Adrenal gland (tissue), 12 donors: Measurements from ENCODE around the gene LY86. TPM values are rescaled to one million over a fixed set of nuclear protein-coding genes. Genes with fewer than 3 reads are reported as not detected.
A peak's percentile ranks its signal among the peaks of the same experiment; 100 is the strongest.

Source experiments
- DNase-seq, 7 donors: peaks; one replicate each; pipeline ENCODE4 v3.0.0-alpha.2; 2019 to 2020
- H3K27ac ChIP-seq, 5 donors: fragments of 200-600 bp; sonication (generic) in 4 of 5; 1 replicate in 3 of 5; 2 replicates in 2 of 5; pipeline versions ENCODE4 v1.5.1 to v1.8.0; 2016 to 2020; ENCODE audit warnings: mild to moderate bottlenecking in 1 of 5
- H3K27me3 ChIP-seq: fragments of 200-600 bp; 2 replicates; pipeline ENCODE4 v1.8.0; 2021
- H3K36me3 ChIP-seq, 2 donors: fragments of 200-600 bp; replicated peaks in 1 of 2; 1 replicate in 1 of 2; 2 replicates in 1 of 2; pipeline versions ENCODE4 v1.5.1 to v1.8.0; 2018 to 2022
- H3K4me1 ChIP-seq, 2 donors: fragments of 200-600 bp; replicated peaks in 1 of 2; 1 replicate in 1 of 2; 2 replicates in 1 of 2; pipeline versions ENCODE4 v1.5.1 to v1.8.0; 2018 to 2021
- H3K4me3 ChIP-seq, 4 donors: fragments of 200-600 bp; sonication (generic) in 3 of 4; one replicate each; pipeline ENCODE4 v1.5.1; 2016 to 2018
- H3K9me3 ChIP-seq, 3 donors: fragments of 200-600 bp; sonication (generic) in 1 of 3; replicated peaks in 1 of 3; 1 replicate in 2 of 3; 2 replicates in 1 of 3; pipeline versions ENCODE4 v1.5.1 to v1.8.0; 2016 to 2021
- POLR2A ChIP-seq, 2 donors: fragments of 450-650 bp; IDR thresholded peaks; one replicate each; pipeline ENCODE4 v1.6.1; 2017; ENCODE audit warnings: antibody characterized with exemption in 2 of 2, mild to moderate bottlenecking in 2 of 2, moderate library complexity in 1 of 2
- WGBS, 4 donors: extraction: QIAGEN DNeasy Blood & Tissue Kit in 2 of 4; methylation state at CpG; one replicate each; pipeline versions ENCODE4 v1.1.5 to v1.1.7; 2013 to 2017; 5-methylcytosine and 5-hydroxymethylcytosine counted together
- intact Hi-C, 2 donors: fragments of 100-400 bp; cut with DNase I; formaldehyde crosslinking; loops; one replicate each; pipeline versions ENCODE4 v1.14.1 to v1.15.0; 2022 to 2023
- polyA plus RNA-seq, 3 donors: library from polyadenylated mRNA; stranded (reverse); fragments of 200-250 nt in 2 of 3; fragments of 350-450 nt in 1 of 3; fragmentation: Illumina TruSeq in 1 of 3; extraction: RNeasy Lipid Tissue Mini Kit (QIAGEN cat#74804) in 1 of 3; gene quantifications; one replicate each; pipeline ENCODE4 v1.2.3, GENCODE V29; 2013 to 2014
- total RNA-seq, 9 donors: library from RNA; depleted of rRNA in 4 of 9; stranded (reverse); fragments of >200 nt in 4 of 9; fragments of 120-200 nt in 1 of 9; fragmentation: NEBNext Ultra II Directional in 1 of 9; extraction: Animal tissue kit (Norgen Biotek cat#: 25700) in 1 of 9; gene quantifications; one replicate each; pipeline versions ENCODE4 v1.1.0 to v1.2.4, GENCODE V29; 2013 to 2023
- TF ChIP-seq, protein P1 (sequence below), 6 experiments: fragments of 450-650 bp in 4 of 6; fragments of 200-600 bp in 2 of 6; sonication (generic) in 1 of 6; IDR thresholded peaks; 1 replicate in 5 of 6; 2 replicates in 1 of 6; pipeline versions ENCODE4 v1.5.1 to v1.8.0; 2016 to 2021; ENCODE audit warnings: antibody characterized with exemption in 6 of 6, mild to moderate bottlenecking in 2 of 6, moderate library complexity in 1 of 6
- donor health status: healthy with polysubstance abuse.
- donor health status: Bipolar disorder and iron deficiency.
- donor health status: DM: yes; HTN: yes; CAD: no.
- donor health status: DM: no; HTN: no; CAD: no.
- donor health status: DM: no; HTN: no; CAD: no.
- donor health status: DM: yes; HTN: yes; CAD: no.

LY86 gene
- total and polyA plus RNA-seq, 12 donors = 0.60 to 25.7 (median 7.1) TPM

DNA sequence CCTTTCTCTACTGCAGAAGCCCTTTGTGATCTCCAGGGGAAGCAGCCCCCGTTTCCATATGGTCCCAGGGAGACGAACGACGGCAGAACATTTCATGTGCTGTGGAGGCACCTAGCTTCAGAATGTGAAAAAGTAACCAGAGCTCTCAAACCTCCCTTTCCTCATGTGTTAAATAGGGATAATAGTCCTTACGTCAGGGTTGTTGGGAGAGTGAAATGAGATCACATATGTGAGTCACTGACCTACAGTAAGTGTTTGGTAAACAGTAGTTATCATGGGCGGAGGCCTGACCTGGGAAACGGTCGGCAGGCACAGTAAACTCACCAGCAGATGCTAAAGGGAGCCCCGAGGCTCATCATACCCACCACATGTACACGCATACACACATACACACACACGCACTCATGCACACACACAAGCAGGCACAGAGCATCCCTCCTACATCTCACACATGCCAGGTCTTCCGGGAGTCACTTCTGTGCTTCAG is 89.7 kb downstream of the LY86 start:
- DNase-seq = peak in 1 of 7 donors; percentile 46
- Histone ChIP-seq H3K27ac (no peak overlapping the region), H3K27me3 (no peaks in the 10 kb centered on the region), H3K4me1 (peaks cover 0 to 18% of the 10 kb centered on the region in 2 donors), H3K36me3 (no peaks in the 10 kb centered on the region), H3K4me3 (no peak overlapping the region), H3K9me3 (no peaks in the 10 kb centered on the region)
- TF ChIP-seq, protein P1, sequence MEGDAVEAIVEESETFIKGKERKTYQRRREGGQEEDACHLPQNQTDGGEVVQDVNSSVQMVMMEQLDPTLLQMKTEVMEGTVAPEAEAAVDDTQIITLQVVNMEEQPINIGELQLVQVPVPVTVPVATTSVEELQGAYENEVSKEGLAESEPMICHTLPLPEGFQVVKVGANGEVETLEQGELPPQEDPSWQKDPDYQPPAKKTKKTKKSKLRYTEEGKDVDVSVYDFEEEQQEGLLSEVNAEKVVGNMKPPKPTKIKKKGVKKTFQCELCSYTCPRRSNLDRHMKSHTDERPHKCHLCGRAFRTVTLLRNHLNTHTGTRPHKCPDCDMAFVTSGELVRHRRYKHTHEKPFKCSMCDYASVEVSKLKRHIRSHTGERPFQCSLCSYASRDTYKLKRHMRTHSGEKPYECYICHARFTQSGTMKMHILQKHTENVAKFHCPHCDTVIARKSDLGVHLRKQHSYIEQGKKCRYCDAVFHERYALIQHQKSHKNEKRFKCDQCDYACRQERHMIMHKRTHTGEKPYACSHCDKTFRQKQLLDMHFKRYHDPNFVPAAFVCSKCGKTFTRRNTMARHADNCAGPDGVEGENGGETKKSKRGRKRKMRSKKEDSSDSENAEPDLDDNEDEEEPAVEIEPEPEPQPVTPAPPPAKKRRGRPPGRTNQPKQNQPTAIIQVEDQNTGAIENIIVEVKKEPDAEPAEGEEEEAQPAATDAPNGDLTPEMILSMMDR (IDR thresholded peaks at IDR 0.05) = no peak
- TF ChIP-seq POLR2A (IDR thresholded peaks at IDR 0.05) = no peak
- WGBS, 4 donors = 78 to 86% (median 82%) methylated on average over 12 of the region's 12 CpGs
- intact Hi-C loops = no loop called here

DNA sequence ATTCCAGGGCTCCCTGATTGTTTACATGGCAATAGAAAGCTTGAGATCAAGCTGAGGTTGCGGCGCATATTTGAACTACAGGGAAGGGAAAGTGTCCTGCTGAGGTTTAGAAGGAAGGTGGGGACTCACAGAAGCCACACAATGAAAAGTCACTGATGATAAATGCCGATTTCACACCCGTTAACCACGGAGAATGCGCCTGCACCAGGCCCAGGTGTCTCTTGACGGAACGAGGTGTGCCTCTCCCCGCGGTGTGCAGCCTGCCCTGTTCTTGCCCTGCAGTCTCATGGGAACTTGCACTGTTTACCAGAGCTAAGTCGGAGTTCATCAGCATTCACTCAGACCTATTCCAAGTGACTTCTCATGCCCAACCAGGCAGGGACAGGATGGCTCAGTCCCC is 90.3 kb downstream of the LY86 start:
- H3K9me3 ChIP-seq = no peaks in the 10 kb centered on the region
- no peak overlapping the region for H3K4me3 ChIP-seq
- no peaks in the 10 kb centered on the region for H3K27me3 ChIP-seq
- intact Hi-C loops = no loop called here
- H3K4me1 ChIP-seq = peaks cover 0 to 18% of the 10 kb centered on the region in 2 donors
- no peak for DNase-seq
- no peaks in the 10 kb centered on the region for H3K36me3 ChIP-seq
- H3K27ac ChIP-seq = no peak overlapping the region
- TF ChIP-seq POLR2A (IDR thresholded peaks at IDR 0.05) = no peak
- TF ChIP-seq, protein P1 (IDR thresholded peaks at IDR 0.05) = no peak
- WGBS, 4 donors = 84 to 95% (median 86%) methylated on average over 4 to 11 of the region's 11 CpGs

DNA sequence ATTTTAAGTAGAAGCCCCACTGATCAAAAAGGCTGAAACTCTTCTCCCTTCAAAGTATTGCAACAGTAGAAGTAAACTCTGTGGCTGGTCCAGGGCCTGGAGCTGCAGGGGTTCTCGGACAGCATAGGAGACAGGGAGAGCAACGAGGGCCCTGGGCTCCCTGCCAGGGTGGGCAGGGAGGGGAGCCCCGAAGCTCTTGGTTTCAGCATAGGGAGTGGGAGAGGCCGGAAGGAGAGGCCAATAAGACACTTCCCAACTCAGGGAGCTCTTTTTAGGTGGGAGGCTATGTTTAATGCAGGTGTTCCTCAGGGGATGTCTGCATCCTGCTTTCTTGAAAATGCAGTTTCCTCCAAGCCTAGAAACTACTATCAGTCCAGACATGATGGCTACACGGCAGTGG is 91.1 kb downstream of the LY86 start:
- 71 to 84% (median 77%) methylated on average over 5 of the region's 5 CpGs for WGBS, 4 donors
- intact Hi-C loops = no loop called here
- Histone ChIP-seq H3K27me3 (no peaks in the 10 kb centered on the region), H3K4me3 (no peak overlapping the region), H3K27ac (no peak overlapping the region), H3K36me3 (no peaks in the 10 kb centered on the region), H3K4me1 (peaks cover 0 to 18% of the 10 kb centered on the region in 2 donors), H3K9me3 (no peaks in the 10 kb centered on the region)
- TF ChIP-seq, protein P1 (IDR thresholded peaks at IDR 0.05) = no peak
- TF ChIP-seq POLR2A (IDR thresholded peaks at IDR 0.05) = no peak
- no peak for DNase-seq

DNA sequence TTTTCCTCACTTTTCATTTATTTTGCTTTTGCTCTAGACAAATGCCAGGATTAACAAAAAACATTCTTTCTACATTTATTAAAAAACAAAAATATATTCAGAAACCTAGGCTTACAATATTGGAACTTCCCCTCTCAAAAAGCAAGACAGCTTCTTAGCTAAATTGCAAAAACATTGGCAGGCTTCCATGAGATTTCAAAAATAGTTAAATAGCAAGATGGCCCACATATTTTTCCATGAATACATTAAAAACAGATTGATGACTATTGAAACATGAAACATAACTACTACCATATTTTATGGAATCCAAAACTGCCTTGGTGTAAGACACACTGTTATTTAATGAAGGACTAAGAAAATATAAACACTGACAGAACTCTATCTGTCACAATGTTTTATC is 92.0 kb downstream of the LY86 start:
- no peaks in the 10 kb centered on the region for H3K36me3 ChIP-seq
- H3K27me3 ChIP-seq = no peaks in the 10 kb centered on the region
- intact Hi-C loops = no loop called here
- H3K27ac ChIP-seq = no peak overlapping the region
- H3K4me1 ChIP-seq = peaks cover 0 to 18% of the 10 kb centered on the region in 2 donors
- H3K9me3 ChIP-seq = no peaks in the 10 kb centered on the region
- TF ChIP-seq, protein P1 (IDR thresholded peaks at IDR 0.05) = no peak
- no peak for TF ChIP-seq POLR2A (IDR thresholded peaks at IDR 0.05)
- no peak overlapping the region for H3K4me3 ChIP-seq
- no peak for DNase-seq
